ENCODE measurements around the gene GABRG3. TPM values are rescaled to one million over a fixed set of nuclear protein-coding genes. Genes with fewer than 3 reads are reported as not detected.

Gene GABRG3
- total and polyA plus RNA-seq, 2 of the 4 experiments (the other 2 are of a cell fraction) = not detected

GRCh38 chr15:27176785-27177406, 205.9 kb downstream of the GABRG3 start:
- H3K27me3 ChIP-seq (ENCODE audit: control insufficient read depth, insufficient read depth, low read length) = no peaks in the 10 kb centered on the region
- H2BK15ac ChIP-seq (ENCODE audit: low read depth, low read length) = no peak overlapping the region
- H3K79me1 ChIP-seq (ENCODE audit: low read depth in 1 of 2, low read length in 2 of 2) = no peaks in the 10 kb centered on the region
- H3K36me3 ChIP-seq (ENCODE audit: control insufficient read depth, insufficient read depth, low read length) = no peaks in the 10 kb centered on the region
- no peak overlapping the region for H3K14ac ChIP-seq (replicated peaks; ENCODE audit: low read depth, low read length)
- in situ Hi-C loops (cut with MboI; ENCODE audit: low sequenced_read_pairs) (no loop called here), intact Hi-C loops (cut with micrococcal nuclease) (no loop called here), dilution Hi-C loops (cut with HindIII; ENCODE audit: low sequenced_read_pairs, unreplicated experiment) (no loop called here)
- ATAC-seq (ENCODE audit: low read depth) (no peak), DNase-seq (no peak)
- H3K9me3 ChIP-seq (ENCODE audit: control insufficient read depth, insufficient read depth, low read length) = peaks cover 30% of the 10 kb centered on the region
- no peak overlapping the region for H2AK9ac ChIP-seq (replicated peaks; ENCODE audit: low read depth, low read length, poor library complexity)
- H2BK5ac ChIP-seq (ENCODE audit: low read depth, low read length, poor library complexity, severe bottlenecking) = no peak overlapping the region
- no TSS peak for BruUV-seq (replicated peaks)
- no peaks in the 10 kb centered on the region for H3K4me1 ChIP-seq (ENCODE audit: control insufficient read depth, insufficient read depth, low read length)
- ChIA-PET POLR2A (ENCODE audit: unreplicated experiment) (no interaction called here), CTCF (interaction anchor here (0.5 to 0.6 kb wide), 2 partner anchors 116 to 1652 kb away, joined by 3 read pairs; no protein-coding TSS in a partner anchor)
- no peak overlapping the region for H3K27ac ChIP-seq (ENCODE audit: insufficient read depth, low read length)
- no peak overlapping the region for H3K23ac ChIP-seq (ENCODE audit: low read depth, low read length)
- H2AFZ ChIP-seq (replicated peaks; ENCODE audit: low read length, poor library complexity) = no peak overlapping the region
- H3K9ac ChIP-seq (ENCODE audit: low read depth, low read length) = no peak overlapping the region
- H4K5ac ChIP-seq (ENCODE audit: low read depth, low read length) = no peak overlapping the region
- H3K9me1 ChIP-seq (ENCODE audit: insufficient read depth, low read length) = no peaks in the 10 kb centered on the region
- H3K4me3 ChIP-seq (ENCODE audit: insufficient read depth, low read depth, low read length) = no peak overlapping the region
- TF ChIP-seq POLR2A (IDR thresholded peaks at IDR 0.05; ENCODE audit: low read depth, low read length) = no peak
- TF ChIP-seq CEBPB (IDR thresholded peaks at IDR 0.05; ENCODE audit: low read depth, low read length) = no peak
- TF ChIP-seq MAZ (IDR thresholded peaks at IDR 0.05; ENCODE audit: borderline replicate concordance, low read depth, low read length) = no peak
- no CpG with 5 or more reads among the region's 4 CpGs for WGBS, 2 experiments (ENCODE audit: extremely low coverage in 2 of 2, insufficient read length in 1 of 2)
- no peaks in the 10 kb centered on the region for H4K20me1 ChIP-seq (ENCODE audit: insufficient read depth, low read length)
- H3K4ac ChIP-seq (ENCODE audit: low read depth, low read length) = no peak overlapping the region
- no peak overlapping the region for H3K18ac ChIP-seq (ENCODE audit: low read depth, low read length)
- H2BK20ac ChIP-seq (ENCODE audit: low read depth, low read length) = no peak overlapping the region
- H4K91ac ChIP-seq (ENCODE audit: insufficient read depth, low read depth, low read length) = no peak overlapping the region
- H4K8ac ChIP-seq (ENCODE audit: low read depth in 2 of 2, low read length in 2 of 2) = no peak overlapping the region
- H3K4me2 ChIP-seq (ENCODE audit: low read depth, low read length) = no peak overlapping the region
- H2BK120ac ChIP-seq (ENCODE audit: low read depth, low read length) = no peak overlapping the region
- H2AK5ac ChIP-seq (ENCODE audit: low read depth, low read length) = no peak overlapping the region
- H3K56ac ChIP-seq (ENCODE audit: extremely low read depth, insufficient read depth, low read length) = no peak overlapping the region

Measured in IMR-90 (cell line).